Keratinocyte (primary cell): ENCODE results near the gene TRPM3. TPM values are rescaled to one million over a fixed set of nuclear protein-coding genes. Genes with fewer than 3 reads are reported as not detected.

Experiments
- DNase-seq: peaks from one replicate; pipeline ENCODE4 v3.0.0-alpha.2; 2011; ENCODE audit warnings: low read depth, missing footprints, low spot score
- FAIRE-seq: peaks from 2 replicates; lab custom pipeline; 2011; peaks lifted over from hg19 to GRCh38; lab: Jason Lieb, UNC
- H2AFZ ChIP-seq: 2 replicates; pipeline ENCODE4 v1.6.0; 2012; ENCODE audit warnings: low read length, control low read depth, inconsistent platforms; ENCODE audit not compliant: control insufficient read depth
- H3K27ac ChIP-seq: 2 replicates; pipeline ENCODE4 v1.5.1; 2011; ENCODE audit warnings: low read length; ENCODE audit not compliant: control insufficient read depth, insufficient read depth
- H3K27me3 ChIP-seq: 3 replicates; pipeline ENCODE4 v1.6.0; 2011; ENCODE audit warnings: low read length; ENCODE audit not compliant: control insufficient read depth, insufficient read depth; ENCODE audit errors: extremely low read depth
- H3K36me3 ChIP-seq, 2 experiments: 2 replicates in 1 of 2; 3 replicates in 1 of 2; pipeline ENCODE4 v1.5.1; 2011; ENCODE audit warnings: low read length in 2 of 2, mild to moderate bottlenecking in 1 of 2; ENCODE audit not compliant: control insufficient read depth in 2 of 2, insufficient read depth in 2 of 2; ENCODE audit errors: extremely low read depth in 1 of 2
- H3K4me1 ChIP-seq: 3 replicates; pipeline ENCODE4 v1.5.1; 2011; ENCODE audit warnings: low read length; ENCODE audit not compliant: control insufficient read depth, insufficient read depth; ENCODE audit errors: extremely low read depth
- H3K4me2 ChIP-seq: 3 replicates; pipeline ENCODE4 v1.6.0; 2011; ENCODE audit warnings: low read depth, low read length; ENCODE audit not compliant: control insufficient read depth, insufficient read depth; ENCODE audit errors: extremely low read depth
- H3K4me3 ChIP-seq, 3 experiments: fragments of 200-600 bp in 1 of 3; sonication (generic) in 1 of 3; 2 replicates in 2 of 3; 3 replicates in 1 of 3; pipeline ENCODE4 v1.5.1; 2011 to 2016; ENCODE audit warnings: low read length in 3 of 3, mild to moderate bottlenecking in 3 of 3, control low read depth in 2 of 3, inconsistent platforms in 1 of 3, low read depth in 1 of 3, mixed read lengths in 1 of 3, mixed run types in 1 of 3, moderate library complexity in 1 of 3; ENCODE audit not compliant: control insufficient read depth in 2 of 3, insufficient read depth in 2 of 3; ENCODE audit errors: extremely low read depth in 1 of 3
- H3K79me2 ChIP-seq: 2 replicates; pipeline ENCODE4 v1.6.0; 2012; ENCODE audit warnings: low read length; ENCODE audit not compliant: control insufficient read depth, insufficient read depth
- H3K9ac ChIP-seq: 3 replicates; pipeline ENCODE4 v1.6.0; 2011; ENCODE audit warnings: low read length; ENCODE audit not compliant: control insufficient read depth, insufficient read depth; ENCODE audit errors: extremely low read depth
- H3K9me1 ChIP-seq: 3 replicates; pipeline ENCODE4 v1.6.0; 2011; ENCODE audit warnings: low read length; ENCODE audit not compliant: control insufficient read depth, insufficient read depth; ENCODE audit errors: extremely low read depth
- H3K9me3 ChIP-seq: 2 replicates; pipeline ENCODE4 v1.5.1; 2012; ENCODE audit warnings: low read depth, low read length; ENCODE audit not compliant: control insufficient read depth
- H4K20me1 ChIP-seq: 3 replicates; pipeline ENCODE4 v1.6.0; 2011; ENCODE audit warnings: low read length; ENCODE audit not compliant: control insufficient read depth, insufficient read depth; ENCODE audit errors: extremely low read depth
- CTCF ChIP-seq, 3 experiments: IDR thresholded peaks in 1 of 3; conservative IDR thresholded peaks in 1 of 3; optimal IDR thresholded peaks in 1 of 3; 2 replicates in 2 of 3; 3 replicates in 1 of 3; pipeline versions ENCODE3 to v1.5.1; 2011; ENCODE audit warnings: low read length in 3 of 3, mild to moderate bottlenecking in 3 of 3, moderate library complexity in 2 of 3, control low read depth in 1 of 3, inconsistent platforms in 1 of 3; ENCODE audit not compliant: insufficient read depth in 2 of 3; ENCODE audit errors: extremely low read depth in 1 of 3
- EZH2 ChIP-seq: IDR thresholded peaks from one replicate; pipeline ENCODE4 v1.6.1; 2012; ENCODE audit warnings: inconsistent platforms, mild to moderate bottlenecking, low read length, moderate library complexity
- dilution Hi-C: fragments of 300-500 bp; cut with MboI; formaldehyde crosslinking; loops from one replicate; pipeline ENCODE4 v1.7.0; 2020; ENCODE audit warnings: low sequenced_read_pairs; ENCODE audit not compliant: extremely low pct_ligation_motif_present
- polyA plus RNA-seq, 5 experiments: library from polyadenylated mRNA; depleted of rRNA in 3 of 5; stranded (reverse) in 3 of 5; stranded (forward) in 1 of 5; unstranded in 1 of 5; fragments of >200 nt; gene quantifications; 1 replicate in 1 of 5; 2 replicates in 3 of 5; 3 replicates in 1 of 5; pipeline versions ENCODE4 v1.2.1 to v1.2.3, GENCODE V29; 2011 to 2012; ENCODE audit warnings: missing spikeins in 2 of 5, low read depth in 1 of 5, low replicate concordance in 1 of 5

TRPM3 gene
- polyA plus RNA-seq, 1 donor (not counting 4 experiments of a cell fraction or from before 2014, with no cell fraction given) = 0.03 TPM

GRCh38 chr9:70911791-70912190 is 209.6 kb downstream of the TRPM3 start:
- no peak for DNase-seq
- no peak for FAIRE-seq
- Histone ChIP-seq H3K79me2 (no peaks in the 10 kb centered on the region), H3K4me2 (no peak overlapping the region), H3K4me1 (no peaks in the 10 kb centered on the region), H3K27ac (no peak overlapping the region), H3K36me3 (no peaks in the 10 kb centered on the region), H3K9me3 (no peaks in the 10 kb centered on the region), H3K9ac (no peak overlapping the region), H3K4me3 (no peak overlapping the region), H4K20me1 (no peaks in the 10 kb centered on the region), H3K9me1 (no peaks in the 10 kb centered on the region), H3K27me3 (no peaks in the 10 kb centered on the region), H2AFZ (no peak overlapping the region)
- no peak for TF ChIP-seq EZH2
- TF ChIP-seq CTCF (optimal IDR thresholded peaks at IDR 0.05 in 1 of 3, IDR thresholded peaks at IDR 0.05 in 1 of 3, conservative IDR thresholded peaks at IDR 0.05 in 1 of 3; ENCODE audit: extremely low read depth in 1 of 3, insufficient read depth in 2 of 3, low read length in 3 of 3) = no peak
- dilution Hi-C loops = no loop called here

DNA sequence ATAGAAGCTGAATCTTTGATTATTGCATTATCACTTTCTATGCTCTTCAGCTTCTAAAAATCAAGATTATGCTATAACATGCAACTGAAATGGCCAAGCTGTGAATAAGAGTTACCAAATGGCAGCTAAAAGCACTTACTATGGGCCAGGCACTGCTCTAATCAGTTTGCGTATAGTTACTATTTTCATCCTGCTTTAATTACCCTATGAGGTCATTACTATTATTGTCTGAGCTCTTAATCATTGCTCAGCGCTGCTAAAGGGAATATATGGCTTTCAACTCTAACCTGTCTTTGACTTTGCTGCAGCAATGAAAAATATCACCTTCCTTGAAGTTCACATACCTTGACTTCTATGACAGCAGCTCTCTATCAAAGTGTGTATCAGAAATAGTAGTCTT is 210.8 kb downstream of the TRPM3 start:
- Histone ChIP-seq H3K79me2 (no peaks in the 10 kb centered on the region), H3K4me3 (no peak overlapping the region)
- no peak for FAIRE-seq

More for the DNA sequence above, 210.8 kb downstream of the TRPM3 start:
- H3K27ac ChIP-seq = no peak overlapping the region
- no peak overlapping the region for H3K9ac ChIP-seq
- no peak for DNase-seq
- no peak overlapping the region for H2AFZ ChIP-seq
- H3K9me3 ChIP-seq = no peaks in the 10 kb centered on the region
- H3K36me3 ChIP-seq = no peaks in the 10 kb centered on the region
- no peaks in the 10 kb centered on the region for H3K9me1 ChIP-seq
- TF ChIP-seq EZH2 = no peak
- TF ChIP-seq CTCF (optimal IDR thresholded peaks at IDR 0.05 in 1 of 3, IDR thresholded peaks at IDR 0.05 in 1 of 3, conservative IDR thresholded peaks at IDR 0.05 in 1 of 3; ENCODE audit: extremely low read depth in 1 of 3, insufficient read depth in 2 of 3, low read length in 3 of 3) = no peak
- H4K20me1 ChIP-seq = no peaks in the 10 kb centered on the region
- no peaks in the 10 kb centered on the region for H3K4me1 ChIP-seq
- H3K4me2 ChIP-seq = no peak overlapping the region
- H3K27me3 ChIP-seq = no peaks in the 10 kb centered on the region
- dilution Hi-C loops = no loop called here
